ENCODE results near the gene COX6A1.
A peak's percentile ranks its signal among the peaks of the same experiment; 100 is the strongest.

COX6A1 gene

DNA sequence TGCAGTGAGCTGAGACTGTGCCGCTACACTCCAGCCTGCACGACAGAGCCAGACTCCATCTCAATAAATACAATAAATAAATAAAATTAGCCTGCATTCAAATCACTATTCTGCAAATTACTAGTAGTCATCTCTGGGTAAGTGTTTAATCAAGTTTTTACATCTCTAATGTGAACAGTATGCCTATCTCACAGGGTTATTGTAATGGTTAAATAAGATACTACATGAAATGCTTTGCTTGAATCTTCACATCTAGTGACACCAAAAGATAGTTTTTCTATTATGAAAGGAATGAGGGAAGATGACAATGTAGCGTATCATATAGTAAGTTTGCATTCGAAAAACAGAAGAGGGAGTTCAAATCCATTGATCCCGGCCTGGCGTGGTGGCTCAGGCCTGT, 29.5 kb downstream of the COX6A1 start:
- Histone ChIP-seq H3K9ac (ENCODE audit: insufficient read length) (peak overlapping the region; percentile 96), H3K9me3 (ENCODE audit: low read depth, low read length) (no peaks in the 10 kb centered on the region), H3K36me3 (ENCODE audit: insufficient read depth, low read length) (peaks cover 54% of the 10 kb centered on the region), H3K27ac (no peak overlapping the region), H3K4me3 (peak overlapping the region; percentile 96; the same call in 1 of the 2 replicates)
- no peak for DNase-seq (ENCODE audit: low read depth, low spot score)
- TF ChIP-seq FOXP2 (optimal IDR thresholded peaks at IDR 0.05; ENCODE audit: control extremely low read depth, extremely low read length, insufficient read depth) (no peak), EZH2 (IDR thresholded peaks at IDR 0.05) (no peak), POLR2AphosphoS5 (IDR thresholded peaks at IDR 0.05; ENCODE audit: borderline replicate concordance, low read depth, low read length) (no peak)

DNA sequence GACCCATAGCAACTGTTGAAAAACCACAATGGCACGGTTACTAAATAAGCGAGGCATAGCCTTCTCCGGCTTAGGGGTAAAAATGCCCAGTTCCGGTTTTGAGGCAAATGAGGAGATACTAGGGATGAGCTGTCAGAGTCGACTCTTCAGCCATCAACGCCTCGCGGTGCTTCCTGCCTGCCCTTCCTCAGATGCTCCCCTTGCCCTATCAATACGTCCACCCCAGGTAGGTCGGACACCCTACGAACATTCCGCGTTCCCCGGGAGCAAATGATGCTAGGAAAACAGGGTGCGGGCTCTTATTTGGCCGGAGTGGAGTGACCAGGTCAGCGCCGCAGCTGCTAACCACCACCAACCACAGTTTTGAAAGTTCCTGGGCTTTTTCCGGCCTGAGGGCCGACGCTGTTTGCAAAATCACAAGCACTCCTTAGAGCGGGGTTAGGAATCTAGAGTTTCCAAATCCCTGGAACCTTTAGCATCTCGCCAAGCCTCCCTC, 30.5 kb downstream of the COX6A1 start:
- H3K36me3 ChIP-seq (ENCODE audit: insufficient read depth, low read length), result peaks cover 46% of the 10 kb centered on the region
- H3K9ac ChIP-seq (ENCODE audit: insufficient read length), result peak overlapping the region; percentile 96
- no peak for TF ChIP-seq FOXP2 (optimal IDR thresholded peaks at IDR 0.05; ENCODE audit: control extremely low read depth, extremely low read length, insufficient read depth)
- no peak for TF ChIP-seq POLR2AphosphoS5 (IDR thresholded peaks at IDR 0.05; ENCODE audit: borderline replicate concordance, low read depth, low read length)
- TF ChIP-seq EZH2 (IDR thresholded peaks at IDR 0.05), result no peak
- peak overlapping the region; percentile 96 for H3K4me3 ChIP-seq
- H3K27ac ChIP-seq, result peak overlapping the region; percentile 91
- DNase-seq (ENCODE audit: low read depth, low spot score), result no peak
- H3K9me3 ChIP-seq (ENCODE audit: low read depth, low read length), result no peaks in the 10 kb centered on the region

DNA sequence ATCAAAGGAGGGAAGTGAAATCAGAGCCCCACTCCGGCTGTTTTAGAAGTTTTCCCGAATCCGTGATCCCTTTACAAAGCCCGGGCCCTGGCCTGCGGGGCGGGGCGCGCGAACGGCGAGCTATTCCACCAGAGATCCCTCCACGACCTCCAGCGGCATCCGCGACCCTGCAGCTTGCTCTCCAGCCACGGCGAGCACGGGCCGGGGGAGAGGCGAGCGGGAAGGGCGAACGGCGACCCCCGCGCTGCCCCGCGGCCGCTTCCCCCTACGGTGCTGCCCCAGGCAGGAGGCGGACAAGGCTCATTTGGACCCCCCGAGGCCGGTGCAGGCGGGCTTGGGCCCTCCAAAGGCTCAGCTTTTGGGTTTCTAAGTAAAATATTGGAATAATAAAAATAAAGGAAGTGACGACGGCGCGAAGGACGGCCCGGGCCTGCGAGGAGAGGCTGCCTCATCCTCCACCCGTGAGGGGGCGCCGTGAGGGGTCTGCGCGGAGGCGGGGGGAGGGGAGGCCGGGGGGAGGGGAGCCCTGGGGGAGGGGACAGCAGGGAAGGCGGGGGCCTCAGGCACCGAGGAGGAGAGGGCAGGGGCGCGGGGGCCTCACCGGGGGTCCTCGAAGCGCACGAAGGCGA, 31.0 kb downstream of the COX6A1 start:
- Histone ChIP-seq H3K9ac (ENCODE audit: insufficient read length) (peak overlapping the region; percentile 96), H3K27ac (peak overlapping the region; percentile 91), H3K9me3 (ENCODE audit: low read depth, low read length) (no peaks in the 10 kb centered on the region), H3K4me3 (peak overlapping the region; percentile 96), H3K36me3 (ENCODE audit: insufficient read depth, low read length) (peaks cover 40% of the 10 kb centered on the region)
- DNase-seq (ENCODE audit: low read depth, low spot score), result no peak
- TF ChIP-seq EZH2 (IDR thresholded peaks at IDR 0.05) (no peak), POLR2AphosphoS5 (IDR thresholded peaks at IDR 0.05; ENCODE audit: borderline replicate concordance, low read depth, low read length) (no peak), FOXP2 (optimal IDR thresholded peaks at IDR 0.05; ENCODE audit: control extremely low read depth, extremely low read length, insufficient read depth) (no peak)

DNA sequence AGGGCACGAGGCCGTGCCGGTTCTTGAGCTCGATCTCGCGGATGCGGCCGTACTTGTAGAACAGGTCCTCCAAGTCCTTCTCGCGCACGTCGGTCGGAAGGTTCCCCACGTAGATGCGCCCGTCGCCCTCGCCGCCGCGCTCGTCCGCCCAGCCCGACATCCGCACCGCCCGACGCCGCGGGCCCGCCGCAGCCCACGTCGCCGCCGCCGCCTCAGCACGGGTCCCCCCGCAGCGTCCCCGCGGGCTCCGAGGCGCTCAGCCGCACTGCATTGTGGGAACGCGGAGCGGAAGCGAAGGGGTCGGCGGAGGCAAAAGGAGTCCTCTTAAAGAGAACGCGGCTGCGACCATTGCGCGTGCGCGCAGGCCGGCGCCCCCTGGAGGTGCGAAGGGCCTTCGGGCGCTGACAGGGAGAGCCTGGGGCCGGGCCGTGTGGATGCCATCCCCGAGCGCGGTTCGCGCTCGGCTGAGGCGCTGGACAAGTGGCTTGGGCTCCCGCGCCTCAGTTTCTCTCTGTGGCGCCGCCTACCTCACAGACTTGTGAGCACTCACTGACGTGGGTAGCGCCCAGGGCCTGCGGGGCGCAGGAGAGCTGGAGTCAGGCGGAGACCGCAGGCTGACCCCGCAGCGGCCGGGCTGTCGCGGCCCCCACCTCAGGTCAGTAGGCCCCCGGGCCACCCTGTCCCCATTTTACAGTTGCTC, 31.7 kb downstream of the COX6A1 start, which contains the start of gene SRSF9:
Gene SRSF9 (minus strand): TSS at position 299 of the 700 bp plus-strand sequence. CDS start 139 bp downstream, at position 160.
- Histone ChIP-seq H3K4me3 (peak within 1 kb of the TSS; percentile 96), H3K9me3 (ENCODE audit: low read depth, low read length) (no peaks in the 10 kb centered on the region), H3K27ac (peak within 1 kb of the TSS; percentile 91), H3K36me3 (ENCODE audit: insufficient read depth, low read length) (peaks cover 33% of the 10 kb centered on the region), H3K9ac (ENCODE audit: insufficient read length) (peak within 1 kb of the TSS; percentile 96)
- TF ChIP-seq POLR2AphosphoS5 (IDR thresholded peaks at IDR 0.05; ENCODE audit: borderline replicate concordance, low read depth, low read length) (peak; percentile 84), FOXP2 (optimal IDR thresholded peaks at IDR 0.05; ENCODE audit: control extremely low read depth, extremely low read length, insufficient read depth) (no peak), EZH2 (IDR thresholded peaks at IDR 0.05) (no peak)
- peak; percentile 76 for DNase-seq (ENCODE audit: low read depth, low spot score)

DNA sequence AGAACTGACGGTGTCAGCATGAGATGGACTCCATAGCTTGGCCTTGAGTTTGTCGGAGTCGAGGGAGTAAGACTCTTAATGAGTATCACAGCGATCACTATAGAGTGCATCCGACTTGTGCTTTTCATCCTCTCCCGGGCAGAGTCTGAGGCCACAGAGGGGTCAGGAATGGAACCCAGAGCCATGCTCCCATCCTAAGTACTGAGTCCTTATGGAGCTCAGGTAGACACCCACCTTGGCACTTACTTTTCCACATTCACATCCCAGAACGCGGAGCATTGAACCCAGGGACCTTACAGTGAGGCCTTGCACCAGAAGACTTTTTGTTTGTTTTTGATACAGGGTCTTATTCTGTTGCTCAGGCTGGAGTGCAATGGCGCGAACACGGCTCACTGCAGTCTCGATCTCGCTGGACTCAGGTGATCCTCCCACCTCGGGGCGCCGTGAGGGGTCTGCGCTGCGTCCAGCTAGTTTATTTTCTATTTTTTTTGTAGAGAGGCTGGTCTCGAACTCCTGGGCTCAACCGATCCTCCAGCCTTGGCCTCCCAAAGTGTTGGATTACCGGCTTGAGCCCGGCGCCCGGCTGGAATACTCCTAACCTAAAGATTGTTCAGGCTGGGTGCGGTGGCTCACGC, 32.4 kb downstream of the COX6A1 start:
- peaks cover 27% of the 10 kb centered on the region for H3K36me3 ChIP-seq (ENCODE audit: insufficient read depth, low read length)
- DNase-seq (ENCODE audit: low read depth, low spot score), result no peak
- H3K4me3 ChIP-seq, result peak overlapping the region; percentile 96
- no peak overlapping the region for H3K27ac ChIP-seq
- H3K9me3 ChIP-seq (ENCODE audit: low read depth, low read length), result no peaks in the 10 kb centered on the region
- H3K9ac ChIP-seq (ENCODE audit: insufficient read length), result peak overlapping the region; percentile 96
- TF ChIP-seq POLR2AphosphoS5 (IDR thresholded peaks at IDR 0.05; ENCODE audit: borderline replicate concordance, low read depth, low read length) (no peak), EZH2 (IDR thresholded peaks at IDR 0.05) (no peak), FOXP2 (optimal IDR thresholded peaks at IDR 0.05; ENCODE audit: control extremely low read depth, extremely low read length, insufficient read depth) (no peak)

DNA sequence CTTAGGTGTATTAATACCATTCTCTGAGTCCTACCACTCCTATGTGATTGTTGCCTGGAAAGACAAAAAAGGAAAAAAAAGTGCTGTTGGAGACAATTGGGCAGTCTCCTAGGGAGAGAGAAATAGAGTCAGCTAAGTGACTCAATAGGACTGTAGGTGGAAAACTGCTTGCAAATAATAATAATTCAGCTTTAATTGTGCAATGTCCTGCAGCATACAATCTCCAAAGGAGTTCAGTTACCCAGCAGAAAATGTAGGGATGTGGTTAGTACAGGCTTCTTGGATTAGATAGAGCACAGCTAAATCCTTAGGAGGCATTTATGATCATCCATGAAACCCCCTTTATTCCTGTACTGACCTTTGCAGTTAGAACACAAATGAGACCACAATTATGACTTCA, 34.6 kb downstream of the COX6A1 start:
- Histone ChIP-seq H3K36me3 (ENCODE audit: insufficient read depth, low read length) (peaks cover 4% of the 10 kb centered on the region; the same call in 1 of the 2 replicates), H3K9ac (ENCODE audit: insufficient read length) (peak overlapping the region; percentile 28), H3K9me3 (ENCODE audit: low read depth, low read length) (no peaks in the 10 kb centered on the region), H3K4me3 (no peak overlapping the region), H3K27ac (no peak overlapping the region)
- DNase-seq (ENCODE audit: low read depth, low spot score), result no peak
- TF ChIP-seq FOXP2 (optimal IDR thresholded peaks at IDR 0.05; ENCODE audit: control extremely low read depth, extremely low read length, insufficient read depth) (no peak), POLR2AphosphoS5 (IDR thresholded peaks at IDR 0.05; ENCODE audit: borderline replicate concordance, low read depth, low read length) (no peak), EZH2 (IDR thresholded peaks at IDR 0.05) (no peak)

DNA sequence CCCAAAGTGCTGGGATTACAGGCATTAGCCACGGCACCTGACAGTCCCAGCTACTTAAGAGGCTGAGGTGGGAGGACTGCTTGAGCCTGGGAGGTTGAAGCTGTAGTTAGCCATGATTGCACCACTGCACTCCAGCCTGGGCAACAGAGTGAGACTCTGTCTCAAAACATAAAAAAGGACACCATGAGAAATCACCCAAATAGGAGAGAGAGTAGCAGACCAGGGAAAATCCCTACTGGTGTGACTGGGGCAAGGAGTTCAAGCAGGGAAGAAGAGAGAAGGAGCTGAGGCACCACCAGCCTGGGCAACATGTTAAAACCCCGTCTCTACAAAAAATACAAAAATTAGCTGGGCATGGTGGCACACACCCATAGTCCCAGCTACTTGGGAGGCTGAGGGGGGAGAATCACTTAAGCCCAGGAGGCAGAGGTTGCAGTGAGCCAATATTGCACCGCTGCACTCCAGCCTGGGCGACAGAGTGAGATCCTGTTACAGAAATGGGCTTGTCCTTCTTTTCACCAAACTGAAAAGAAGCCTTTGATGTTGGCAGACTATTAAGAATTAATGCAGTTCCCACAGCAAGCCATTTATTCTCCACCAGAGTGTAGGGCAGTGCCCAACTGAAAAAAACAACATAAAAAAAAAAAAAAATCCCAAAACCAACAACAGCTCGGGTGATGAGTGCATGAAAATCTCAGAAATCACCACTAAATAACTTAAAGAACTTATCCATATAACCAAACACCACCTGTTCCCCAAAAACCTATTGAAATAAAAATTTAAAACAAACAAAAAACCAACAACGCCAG, 36.1 kb downstream of the COX6A1 start:
- no peaks in the 10 kb centered on the region for H3K9me3 ChIP-seq (ENCODE audit: low read depth, low read length)
- no peak overlapping the region for H3K4me3 ChIP-seq
- H3K9ac ChIP-seq (ENCODE audit: insufficient read length), result no peak overlapping the region
- no peak overlapping the region for H3K27ac ChIP-seq
- TF ChIP-seq POLR2AphosphoS5 (IDR thresholded peaks at IDR 0.05; ENCODE audit: borderline replicate concordance, low read depth, low read length) (no peak), FOXP2 (optimal IDR thresholded peaks at IDR 0.05; ENCODE audit: control extremely low read depth, extremely low read length, insufficient read depth) (no peak), EZH2 (IDR thresholded peaks at IDR 0.05) (no peak)
- DNase-seq (ENCODE audit: low read depth, low spot score), result no peak
- H3K36me3 ChIP-seq (ENCODE audit: insufficient read depth, low read length), result no peaks in the 10 kb centered on the region

All from SK-N-MC (cell line).